ENCODE results near the gene CLPX.
A peak's percentile ranks its signal among the peaks of the same experiment; 100 is the strongest.
"Not testable (repeated sequence)": the region's sequence is repeated elsewhere in the genome, so short reads cannot be mapped to it uniquely, and the experiment has no call there.

Gene CLPX

DNA sequence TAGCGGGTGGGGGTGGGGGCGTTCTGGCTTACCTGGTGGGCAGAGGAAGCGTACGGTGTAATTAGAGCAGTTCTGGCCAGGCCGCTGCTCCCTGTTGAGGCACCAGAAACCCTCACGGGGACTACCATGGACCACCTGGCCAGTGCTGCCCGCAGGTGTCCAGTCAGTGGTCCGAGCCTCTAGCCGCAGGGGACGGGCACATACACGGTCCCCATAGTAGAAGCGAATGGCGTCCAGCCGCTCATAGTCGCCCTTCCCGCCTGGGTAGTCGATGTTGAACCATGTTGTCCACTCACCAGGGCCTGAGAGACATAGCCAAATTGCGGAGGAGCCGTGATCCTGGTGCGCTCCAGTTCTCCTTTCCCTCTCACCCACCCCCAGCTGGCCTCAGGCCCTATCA lies 21.6 kb upstream of the CLPX start:
- no peak for DNase-seq (ENCODE audit: low read depth)

DNA sequence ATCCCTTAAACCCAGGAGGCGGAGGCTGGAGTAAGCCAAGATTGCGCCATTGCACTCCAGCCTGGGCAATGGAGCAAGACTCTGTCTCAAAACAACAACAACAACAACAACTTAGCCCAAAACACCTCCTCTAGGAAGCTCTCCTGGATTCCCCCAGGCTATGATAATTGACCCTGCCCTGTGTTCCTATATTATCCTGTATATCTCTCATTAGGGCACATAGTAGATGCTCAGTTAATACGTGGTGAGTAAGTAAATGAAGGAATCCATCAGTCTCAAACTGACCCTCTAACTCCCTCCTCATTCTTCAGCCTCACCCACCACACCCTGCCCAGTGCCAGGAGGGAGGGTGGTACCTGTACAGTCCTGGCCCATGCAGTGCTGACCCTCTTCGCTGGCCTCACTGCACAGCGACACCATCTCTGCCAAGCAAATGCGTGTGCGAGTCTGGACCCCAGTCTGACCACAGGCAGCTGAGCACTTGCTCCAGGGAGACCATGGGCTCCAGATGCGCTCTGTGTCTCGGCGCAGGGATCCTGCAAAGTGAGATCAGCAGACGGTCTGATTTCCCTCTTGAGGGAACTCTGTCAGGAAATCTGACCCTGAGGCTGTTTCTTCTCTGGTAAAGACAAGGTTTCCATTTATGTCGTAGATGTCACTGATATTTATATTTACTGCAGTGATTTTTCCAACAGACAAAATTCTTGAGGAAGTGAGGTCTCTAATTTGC lies 20.0 kb upstream of the CLPX start:
- DNase-seq (ENCODE audit: low read depth): no peak

DNA sequence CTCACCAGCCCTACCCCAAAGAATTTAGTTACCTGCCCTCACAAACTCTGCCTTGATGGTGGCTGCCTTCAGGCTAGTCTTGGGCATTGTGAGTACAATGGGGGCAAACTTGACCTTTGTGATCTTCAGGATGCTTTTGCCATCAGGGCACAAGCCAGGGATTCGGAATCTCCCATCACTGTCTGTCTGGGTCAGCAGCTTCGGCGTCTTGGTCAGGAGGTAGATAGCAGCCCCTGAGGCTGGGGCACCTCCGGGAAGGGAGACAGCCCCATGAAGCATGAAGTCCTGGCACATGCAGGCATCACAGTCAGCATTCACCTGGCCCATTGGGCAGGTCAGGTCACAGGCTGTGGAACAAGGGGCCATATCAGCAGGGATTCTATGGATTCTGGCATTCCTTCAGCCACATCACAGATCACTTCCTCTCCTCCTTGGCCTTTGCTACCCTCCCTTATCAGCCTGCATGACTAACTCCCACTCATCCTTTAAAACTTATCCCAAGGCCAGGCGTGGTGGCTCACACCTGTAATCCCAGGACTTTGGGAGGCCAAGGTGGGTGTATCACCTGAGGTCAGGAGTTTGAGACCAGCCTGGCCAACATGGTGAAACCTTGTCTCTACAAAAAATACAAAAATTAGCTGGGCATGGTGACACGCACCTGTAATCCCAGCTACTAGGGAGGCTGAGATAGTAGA lies 19.2 kb upstream of the CLPX start:
- DNase-seq (ENCODE audit: low read depth): no peak

DNA sequence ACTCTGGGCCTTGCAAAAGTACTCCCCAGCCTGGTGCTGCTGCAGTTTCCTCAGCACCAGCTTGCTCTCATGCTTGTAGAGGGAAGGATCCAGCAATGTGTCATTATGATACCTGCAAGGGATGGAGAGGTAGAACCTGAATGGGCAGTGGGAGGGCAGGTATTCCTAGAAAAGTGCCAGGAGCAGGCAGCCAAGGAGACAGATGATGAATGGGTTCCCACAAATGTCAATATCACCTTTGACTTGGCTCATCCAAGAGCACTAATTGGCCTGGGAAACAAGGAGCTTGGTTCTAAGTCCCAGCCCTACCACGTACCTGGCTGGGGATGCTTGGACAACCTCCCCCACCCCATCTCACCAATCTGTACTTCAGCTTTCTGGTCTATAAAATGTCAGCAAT lies 16.8 kb upstream of the CLPX start:
- DNase-seq (ENCODE audit: low read depth): no peak

DNA sequence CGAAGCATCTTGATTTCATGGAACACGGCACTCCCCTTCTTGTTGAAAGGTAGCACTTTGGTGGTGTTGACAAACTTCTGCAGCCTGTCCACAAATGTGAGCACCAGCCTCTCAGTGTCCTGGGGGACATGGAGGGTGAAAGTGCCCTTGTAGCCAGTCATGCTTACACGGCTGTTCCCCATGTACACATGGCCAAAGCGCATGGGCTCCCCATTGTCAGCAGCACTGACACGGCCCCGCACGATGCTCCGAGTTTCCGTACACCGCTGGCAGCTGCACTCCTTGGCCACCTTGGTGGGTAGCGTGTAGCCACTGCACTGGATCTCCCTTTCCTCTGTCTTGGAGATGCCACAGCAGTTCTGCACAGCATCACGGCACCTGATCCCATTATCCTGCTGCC lies 13.4 kb upstream of the CLPX start:
- no peak for DNase-seq (ENCODE audit: low read depth)

DNA sequence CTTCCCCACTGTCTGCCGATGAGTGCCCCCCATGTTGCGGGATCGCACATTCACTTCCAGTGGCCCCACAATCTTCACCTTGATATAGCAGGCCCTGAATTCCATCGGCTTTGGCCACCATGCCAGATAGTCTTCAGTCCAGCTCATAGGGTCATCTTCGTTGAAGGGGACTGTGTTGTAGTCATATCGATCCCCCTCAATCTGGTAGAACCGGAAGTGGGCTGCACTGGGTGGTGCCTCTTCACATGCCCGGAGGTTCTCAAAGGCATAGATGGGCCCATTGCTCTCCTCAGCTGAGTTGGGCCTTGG lies 12.1 kb upstream of the CLPX start:
- no peak for DNase-seq (ENCODE audit: low read depth)

DNA sequence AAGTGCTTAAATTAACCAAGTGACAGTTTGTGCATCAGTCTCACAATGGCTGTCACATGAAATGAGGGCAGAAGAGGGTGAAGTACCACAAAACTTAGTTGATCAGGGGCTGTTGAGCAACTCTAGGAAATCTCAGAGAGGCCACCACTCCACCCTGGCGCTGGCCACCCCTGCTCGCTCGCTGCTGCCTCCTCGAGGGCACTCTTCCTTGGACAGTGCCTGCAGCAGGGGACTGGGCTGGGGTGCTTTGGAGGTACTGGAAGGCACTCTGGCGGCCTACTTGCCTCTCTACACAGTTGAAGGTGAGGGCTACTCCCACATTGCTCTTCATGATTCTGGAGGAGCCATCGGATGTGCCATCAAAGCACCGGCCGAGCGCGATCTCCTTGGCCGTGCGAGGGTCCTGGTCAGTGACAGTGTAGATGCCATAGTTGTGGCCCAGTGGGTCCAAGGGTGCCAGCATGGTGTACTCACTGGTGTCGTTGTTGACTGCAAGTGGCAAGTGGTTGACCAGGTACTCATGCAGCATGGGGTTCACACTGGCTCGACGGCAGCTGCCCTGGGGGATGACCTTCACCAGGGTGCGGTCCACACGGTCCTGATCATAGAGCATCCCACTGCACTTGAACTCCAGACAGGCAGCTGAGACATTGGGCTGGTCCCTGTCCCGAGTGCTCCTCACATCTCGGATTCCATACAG lies 11.6 kb upstream of the CLPX start:
- no peak for DNase-seq (ENCODE audit: low read depth)

DNA sequence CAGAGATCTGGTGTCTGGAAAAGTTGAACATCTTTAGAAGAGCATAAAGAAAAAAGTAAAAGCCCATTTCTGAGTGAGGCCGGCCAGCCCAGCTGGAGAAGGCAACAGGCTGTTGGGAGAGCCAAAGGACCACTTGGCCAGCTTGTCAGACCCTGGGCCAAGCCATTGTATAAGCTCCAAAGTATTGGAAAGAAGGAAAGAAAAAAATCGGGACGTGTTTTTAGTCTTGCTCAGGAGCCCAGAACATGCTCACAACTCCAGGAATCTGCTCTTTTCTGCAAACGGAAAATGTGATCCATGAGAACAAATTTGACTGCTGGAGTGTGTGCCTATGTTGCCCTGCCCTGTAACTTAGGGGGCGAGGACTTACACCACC lies 10.4 kb upstream of the CLPX start:
- DNase-seq (ENCODE audit: low read depth): no peak

DNA sequence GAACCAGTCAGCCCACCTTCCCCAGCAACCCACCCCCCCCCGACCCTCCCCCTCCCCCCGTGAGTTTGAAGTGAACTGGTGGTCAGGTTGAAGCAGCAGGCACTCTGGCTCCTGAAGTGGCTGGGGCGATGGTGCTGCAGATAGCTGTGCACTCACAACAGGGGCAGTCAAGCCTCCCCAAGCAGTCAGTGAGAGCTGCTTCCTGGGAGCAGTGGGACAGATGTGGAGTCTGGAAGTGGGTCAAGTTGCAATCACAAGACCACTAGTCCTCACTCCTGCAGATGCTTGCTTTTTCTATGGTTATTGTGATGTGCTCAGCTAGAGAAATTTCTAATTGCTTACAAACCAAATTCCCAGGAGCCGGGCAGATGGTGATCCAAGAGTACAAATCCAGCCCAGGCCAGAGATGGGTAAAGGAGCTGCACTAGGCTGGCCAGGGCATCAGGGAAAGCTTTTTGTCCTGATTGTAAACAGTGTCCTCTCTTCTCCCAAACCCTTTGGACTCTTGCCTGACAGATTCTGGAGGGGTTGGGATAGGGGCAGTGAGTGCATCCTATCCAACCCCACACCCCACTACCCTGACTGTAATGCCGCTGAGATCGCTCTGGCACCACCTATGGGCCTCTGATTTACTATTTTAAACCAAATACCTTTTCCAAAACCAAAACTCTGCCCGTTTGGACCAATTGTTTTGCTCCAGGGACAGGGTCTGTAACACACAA lies 9.8 kb upstream of the CLPX start:
- no peak for DNase-seq (ENCODE audit: low read depth)

DNA sequence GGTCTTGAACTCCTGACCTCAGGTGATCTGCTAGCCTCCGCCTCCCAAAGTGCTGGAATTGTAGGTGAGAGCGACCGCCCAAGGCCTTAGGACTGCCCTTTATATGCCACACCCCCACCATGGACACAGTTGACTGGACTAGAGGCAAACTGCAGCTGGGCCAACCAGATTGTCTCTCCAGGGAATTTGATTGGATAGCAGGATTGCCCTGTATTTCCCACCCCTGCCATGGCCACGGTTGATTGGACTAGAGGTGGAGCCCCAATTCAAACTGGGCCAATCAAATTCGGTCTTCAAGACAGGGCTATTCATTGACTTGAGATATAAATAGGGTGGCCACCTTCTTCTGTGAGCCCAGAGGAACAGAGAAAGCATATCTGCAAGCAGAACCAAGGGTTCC lies 6.9 kb upstream of the CLPX start:
- DNase-seq (ENCODE audit: low read depth): no peak

DNA sequence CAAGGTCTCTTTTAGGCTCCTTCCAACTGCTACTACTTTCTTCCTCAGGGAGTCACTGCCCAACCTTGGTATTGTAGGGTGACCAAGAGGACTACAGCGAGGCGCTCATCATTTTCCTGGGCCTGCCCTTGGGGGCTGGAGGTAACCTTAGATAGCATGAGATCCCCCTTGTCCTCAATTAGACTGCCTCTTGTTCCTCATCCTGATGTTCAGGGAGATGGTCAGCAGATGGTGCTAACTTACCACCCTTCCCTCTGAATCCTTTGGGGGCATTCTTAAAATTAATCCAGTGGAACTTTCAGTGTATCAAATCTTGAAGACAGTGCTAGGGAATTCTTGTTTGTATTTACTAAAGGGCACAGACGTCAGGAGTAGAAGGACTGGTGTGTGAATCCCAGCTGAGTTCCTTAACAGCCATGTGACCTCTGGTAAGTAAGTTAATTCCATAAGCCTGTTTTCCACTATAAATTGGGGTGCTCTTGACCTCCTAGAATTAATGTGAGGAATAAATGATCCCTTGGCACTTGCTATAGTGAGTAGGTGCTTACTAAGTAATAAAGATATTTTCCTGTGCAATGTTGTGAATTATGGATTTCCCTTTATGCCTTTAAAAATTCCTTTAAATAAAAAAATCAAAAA lies 4.1 kb upstream of the CLPX start:
- DNase-seq (ENCODE audit: low read depth): peak; percentile 31

DNA sequence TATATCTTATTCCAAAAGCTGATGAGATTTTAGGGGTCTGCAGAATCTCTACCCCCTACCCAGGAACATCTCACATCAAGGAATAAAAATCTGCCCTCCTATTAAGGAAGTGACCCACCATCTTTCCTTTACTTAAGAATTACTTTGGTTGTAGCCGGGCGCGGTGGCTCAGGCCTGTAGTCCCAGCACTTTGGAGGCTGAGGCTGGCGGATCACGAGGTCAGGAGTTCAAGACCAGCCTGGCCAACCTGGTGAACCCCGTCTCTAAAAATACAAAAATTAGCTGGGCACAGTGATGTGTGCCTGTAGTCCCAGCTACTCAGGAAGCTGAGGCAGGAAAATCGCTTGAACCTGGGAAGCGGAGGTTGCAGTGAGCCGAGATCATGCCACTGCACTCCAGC lies 3.3 kb upstream of the CLPX start:
- DNase-seq (ENCODE audit: low read depth): not testable (repeated sequence)

DNA sequence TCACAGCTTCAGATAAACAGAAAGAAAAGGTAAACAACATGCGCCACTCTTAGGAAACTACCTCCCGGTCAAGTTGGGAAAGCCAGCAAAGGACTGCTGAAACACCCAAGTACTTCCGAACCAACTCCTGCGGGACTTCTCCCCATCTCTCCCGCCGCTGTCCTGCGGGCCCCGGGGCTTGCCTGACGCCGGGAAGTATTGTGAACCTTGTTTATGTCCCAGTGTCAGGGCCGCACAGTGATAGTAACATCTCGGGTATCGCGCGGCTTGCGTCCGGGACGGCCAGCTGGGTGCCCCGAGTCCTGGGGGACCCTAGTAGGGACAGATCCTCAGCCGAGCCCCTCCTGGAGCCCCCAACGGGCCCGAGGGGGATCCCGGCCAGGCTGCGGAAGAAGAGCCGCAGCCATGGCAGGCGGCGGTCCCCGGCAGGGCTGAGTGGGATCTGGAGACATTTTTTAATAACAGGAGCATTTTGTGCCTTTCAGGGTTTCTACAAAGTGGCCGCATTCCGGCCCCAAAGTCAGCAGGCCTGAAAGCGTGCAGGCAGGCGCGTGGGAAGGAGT lies 756 bp downstream of the CLPX start:
- DNase-seq (ENCODE audit: low read depth): peak; percentile 47

DNA sequence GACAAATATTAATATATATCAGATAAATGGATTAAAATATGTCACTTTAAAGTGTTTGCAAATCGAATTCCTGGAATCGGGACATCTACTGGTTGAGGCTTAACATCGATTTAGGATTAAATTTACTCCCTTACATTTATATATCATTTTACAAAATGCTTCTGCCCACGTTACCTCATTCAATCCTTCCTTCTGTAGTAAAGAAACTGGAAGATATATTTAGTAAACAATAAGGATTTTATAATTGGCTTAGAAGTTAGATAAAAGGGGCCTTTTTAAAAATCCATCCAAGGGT lies 1.3 kb downstream of the CLPX start:
- DNase-seq (ENCODE audit: low read depth): peak; percentile 5

DNA sequence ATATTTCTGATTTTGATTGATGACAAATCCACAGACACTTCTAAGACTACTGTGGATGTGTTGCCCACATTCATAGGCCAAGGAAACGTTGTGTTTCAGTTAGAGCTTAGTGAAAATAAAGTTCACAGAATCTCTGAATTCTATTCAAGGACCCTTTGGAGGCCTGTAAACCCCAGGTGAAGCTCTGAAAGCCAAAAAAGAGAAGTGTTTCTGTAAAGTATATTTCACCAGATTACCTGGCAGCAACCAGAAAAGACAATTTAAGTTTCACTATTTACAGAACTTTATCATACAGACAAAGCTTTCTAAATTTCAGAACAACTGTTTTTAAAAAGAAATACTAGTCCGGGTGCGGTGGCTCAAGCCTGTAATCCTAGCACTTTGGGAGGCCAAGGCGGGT lies 2.6 kb downstream of the CLPX start:
- DNase-seq (ENCODE audit: low read depth): no peak

DNA sequence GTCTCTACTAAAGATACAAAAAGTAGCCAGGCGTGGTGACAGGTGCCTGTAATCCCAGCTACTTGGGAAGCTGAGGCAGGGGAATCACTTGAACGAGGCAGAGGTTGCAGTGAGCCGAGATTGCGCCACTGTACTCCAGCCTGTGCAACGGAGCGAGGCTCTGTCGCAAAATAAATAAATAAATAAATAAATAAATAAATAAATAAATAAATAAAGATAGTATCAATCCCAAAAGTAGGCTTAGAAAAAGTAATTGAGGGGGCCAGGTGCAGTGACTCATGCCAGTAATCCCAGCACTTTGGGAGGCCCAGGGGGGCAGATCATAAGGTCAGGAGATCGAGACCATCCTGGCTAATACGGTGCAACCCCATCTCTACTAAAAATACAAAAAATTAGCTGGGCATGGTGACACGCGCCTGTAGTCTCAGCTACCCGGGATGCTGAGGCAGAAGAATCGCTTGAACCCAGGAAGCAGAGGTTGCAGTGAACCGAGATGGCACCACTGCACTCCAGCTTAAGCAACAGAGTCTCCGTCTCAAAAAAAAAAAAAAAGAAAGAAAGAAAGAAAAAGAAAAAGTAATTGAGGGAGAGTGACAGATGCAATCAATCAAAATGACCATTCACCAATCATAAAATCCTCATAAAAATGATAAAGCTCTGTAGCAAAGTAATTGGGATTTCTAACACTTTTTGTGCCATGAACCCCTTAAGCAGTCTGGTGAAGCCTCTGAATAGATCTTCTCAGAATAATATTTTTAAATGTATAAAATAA lies 3.4 kb downstream of the CLPX start:
- not testable (repeated sequence) for DNase-seq (ENCODE audit: low read depth)

DNA sequence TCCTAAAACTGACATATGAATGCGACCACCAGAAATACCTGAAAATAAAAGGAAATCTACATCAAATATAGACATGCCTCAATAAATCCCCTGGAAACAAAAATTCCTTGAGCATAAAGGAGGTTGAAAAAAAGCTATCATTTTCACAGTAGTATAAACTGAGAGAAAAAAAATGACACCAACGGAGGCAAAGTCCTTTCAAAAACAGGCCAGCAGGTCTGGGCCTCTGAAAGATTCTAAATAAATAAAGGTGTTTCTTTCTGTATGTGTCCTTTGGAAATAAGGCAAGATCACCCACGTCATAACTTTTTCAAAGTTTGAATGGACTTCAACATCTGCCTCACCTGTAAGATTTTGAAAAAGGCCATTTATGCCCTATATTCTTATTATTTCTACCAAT lies 5.0 kb downstream of the CLPX start:
- DNase-seq (ENCODE audit: low read depth): no peak

DNA sequence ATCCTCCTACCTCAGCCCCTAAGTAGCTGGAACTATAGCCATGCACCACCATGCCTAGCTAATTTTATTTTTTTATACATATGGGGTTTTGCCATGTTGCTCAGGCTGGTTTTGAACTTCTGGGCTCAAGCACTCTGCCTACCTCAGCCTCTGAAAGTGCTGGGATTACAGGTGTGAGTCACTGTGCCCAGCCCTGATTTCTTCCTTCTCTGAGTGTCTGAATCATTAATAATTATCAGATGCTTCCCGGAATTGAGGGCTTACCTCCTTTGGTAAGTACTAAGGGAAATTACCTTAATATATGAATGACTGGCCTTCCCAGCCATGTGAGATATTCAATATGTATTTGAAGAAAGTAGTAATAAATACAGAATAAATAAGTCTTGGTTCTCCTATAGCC lies 7.2 kb downstream of the CLPX start:
- no peak for DNase-seq (ENCODE audit: low read depth)

DNA sequence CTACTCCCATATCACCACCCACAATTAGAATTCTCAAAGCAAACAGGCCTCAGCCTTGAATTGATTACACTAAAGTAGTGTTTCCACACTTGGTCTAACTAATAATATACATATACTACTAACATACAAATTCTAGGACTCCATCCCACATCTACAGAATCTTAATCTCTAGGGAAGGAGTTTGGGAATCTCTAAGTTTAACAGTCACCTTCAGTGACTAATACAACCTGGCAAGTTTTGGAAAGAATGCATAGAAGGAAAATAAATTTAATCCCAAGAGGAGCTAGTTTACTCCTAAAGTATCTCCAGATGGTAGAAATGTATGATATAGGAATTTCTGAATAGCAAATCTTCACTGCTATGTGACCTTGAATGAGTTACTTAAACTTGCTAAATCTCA lies 9.1 kb downstream of the CLPX start:
- DNase-seq (ENCODE audit: low read depth): no peak

DNA sequence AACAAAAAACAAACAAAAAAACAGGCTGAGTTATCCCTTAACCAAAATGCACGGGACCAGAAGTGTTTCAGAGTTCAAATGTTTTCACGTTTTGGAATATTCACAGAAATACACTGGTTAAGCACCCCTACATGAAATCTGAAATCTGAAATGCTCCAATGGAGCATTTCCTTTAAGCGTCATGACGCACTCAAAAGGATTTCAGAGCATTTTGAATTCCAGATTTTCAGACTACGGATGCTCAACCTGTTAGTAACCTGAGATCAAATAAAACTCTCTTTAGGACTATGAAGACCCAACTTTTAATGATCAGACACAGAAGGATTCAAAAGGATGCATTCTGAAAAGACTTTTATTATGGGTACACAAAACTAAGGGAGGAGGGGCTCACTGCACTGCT lies 9.6 kb downstream of the CLPX start:
- no peak for DNase-seq (ENCODE audit: low read depth)

DNA sequence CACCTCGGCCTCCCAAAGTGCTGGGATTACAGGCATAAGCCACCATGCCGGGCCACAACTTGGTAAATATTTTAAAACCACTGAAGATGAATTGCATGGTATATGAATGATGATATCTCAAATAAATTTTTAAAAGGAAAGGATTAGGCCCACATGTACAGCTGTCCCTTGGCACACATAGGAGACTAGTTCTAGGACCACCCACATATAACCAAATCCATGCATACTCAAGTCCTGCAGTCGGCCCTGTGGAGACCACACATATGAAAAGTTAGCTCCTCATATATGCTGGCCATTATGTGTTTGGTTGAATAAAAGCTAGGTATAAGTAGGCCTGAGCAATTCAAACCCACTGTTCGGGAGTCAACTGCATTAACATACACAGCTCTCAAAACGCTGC lies 10.6 kb downstream of the CLPX start:
- DNase-seq (ENCODE audit: low read depth): no peak

DNA sequence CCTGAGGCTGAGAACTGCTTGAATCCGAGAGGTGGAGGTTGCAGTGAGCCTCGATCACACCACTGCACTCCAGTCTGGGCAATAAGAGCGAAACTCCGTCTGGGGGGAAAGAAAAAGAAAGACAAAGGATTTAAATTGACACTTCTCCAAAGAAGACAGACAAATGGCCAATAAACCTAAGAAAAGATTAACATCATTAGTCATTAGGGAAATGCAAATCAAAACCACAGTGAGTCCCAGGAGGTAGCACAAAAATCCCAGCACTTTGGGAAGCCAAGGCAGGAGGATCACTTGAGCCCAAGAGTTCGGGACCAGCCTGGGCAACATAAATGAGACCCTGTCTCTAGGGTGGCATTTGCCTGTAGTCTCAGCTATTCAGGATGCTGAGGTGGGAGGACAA lies 12.6 kb downstream of the CLPX start:
- DNase-seq (ENCODE audit: low read depth): no peak
